Gastrocnemius medialis (tissue), 4 donors: Measurements from ENCODE around the gene TTC3. TPM values are rescaled to one million over a fixed set of nuclear protein-coding genes. Genes with fewer than 3 reads are reported as not detected.

Experiments
- ATAC-seq, 2 donors: fragments of 150-250 bp; one replicate each; pipeline ENCODE4 v1.9.1; 2016
- DNase-seq, 2 donors: peaks; one replicate each; pipeline ENCODE4 v3.0.0-alpha.2; 2019
- H3K27ac ChIP-seq, 4 donors: fragments of 200-600 bp; sonication (generic); 1 replicate in 1 of 4; 2 replicates in 3 of 4; pipeline ENCODE4 v1.5.1; 2016 to 2018; ENCODE audit warnings: mild to moderate bottlenecking in 2 of 4, moderate library complexity in 1 of 4
- H3K27me3 ChIP-seq, 3 donors: fragments of 200-600 bp; sonication (generic) in 2 of 3; 1 replicate in 1 of 3; 2 replicates in 2 of 3; pipeline versions ENCODE4 v1.5.1 to v1.6.0; 2016 to 2019; ENCODE audit warnings: mild to moderate bottlenecking in 1 of 3, moderate library complexity in 1 of 3
- H3K36me3 ChIP-seq, 2 donors: fragments of 200-600 bp; sonication (generic) in 1 of 2; one replicate each; pipeline ENCODE4 v1.5.1; 2017 to 2018
- H3K4me1 ChIP-seq, 2 donors: fragments of 200-600 bp; sonication (generic) in 1 of 2; one replicate each; pipeline ENCODE4 v1.5.1; 2016 to 2017; ENCODE audit warnings: mild to moderate bottlenecking in 2 of 2
- H3K4me3 ChIP-seq, 4 donors: fragments of 200-600 bp; sonication (generic) in 3 of 4; 1 replicate in 1 of 4; 2 replicates in 3 of 4; pipeline ENCODE4 v1.5.1; 2016 to 2019; ENCODE audit warnings: mild to moderate bottlenecking in 2 of 4
- H3K9me3 ChIP-seq, 3 donors: fragments of 200-600 bp; sonication (generic) in 2 of 3; 1 replicate in 1 of 3; 2 replicates in 2 of 3; pipeline ENCODE4 v1.5.1; 2016 to 2019
- POLR2A ChIP-seq, 2 donors: fragments of 450-650 bp; IDR thresholded peaks; one replicate each; pipeline ENCODE4 v1.6.1; 2017; ENCODE audit warnings: antibody characterized with exemption in 2 of 2, mild to moderate bottlenecking in 2 of 2, moderate library complexity in 2 of 2
- in situ Hi-C, 4 donors: fragments of 200-750 bp; cut with MboI; loops; one replicate each; pipeline versions ENCODE4 v1.15.0 to v1.8.0; 2017; ENCODE audit warnings: low sequenced_read_pairs in 4 of 4
- intact Hi-C: fragments of 100-400 bp; cut with DNase I; formaldehyde crosslinking; loops from one replicate; pipeline ENCODE4 v1.15.1; 2023; ENCODE audit warnings: low total_unique reads
- total RNA-seq, 4 donors: library from RNA; depleted of rRNA; stranded (reverse); fragments of >200 nt; gene quantifications; one replicate each; pipeline versions ENCODE4 v1.1.0 to v1.2.3, GENCODE V29; 2016
- TF ChIP-seq, protein P1 (sequence below), 5 experiments: fragments of 450-650 bp in 3 of 5; fragments of 200-600 bp in 2 of 5; sonication (generic) in 2 of 5; IDR thresholded peaks in 4 of 5; conservative IDR thresholded peaks in 1 of 5; 1 replicate in 4 of 5; 2 replicates in 1 of 5; pipeline ENCODE4 v1.5.1; 2016 to 2019; ENCODE audit warnings: antibody characterized with exemption in 5 of 5, mild to moderate bottlenecking in 3 of 5, moderate library complexity in 3 of 5

Gene TTC3
- total RNA-seq, 4 donors from 2014 or later: 39.5 to 71.6 (median 44.1) TPM

GRCh38 chr21:37184784-37185593, 111.9 kb downstream of the TTC3 start:
- H3K4me3 ChIP-seq: no peak overlapping the region
- H3K9me3 ChIP-seq: no peaks in the 10 kb centered on the region
- peaks cover 0 to 26% of the 10 kb centered on the region in 2 donors for H3K36me3 ChIP-seq
- no peak overlapping the region for H3K27ac ChIP-seq
- no peaks in the 10 kb centered on the region for H3K27me3 ChIP-seq
- no peaks in the 10 kb centered on the region for H3K4me1 ChIP-seq
- ATAC-seq (no peak), DNase-seq (no peak)
- TF ChIP-seq, protein P1, sequence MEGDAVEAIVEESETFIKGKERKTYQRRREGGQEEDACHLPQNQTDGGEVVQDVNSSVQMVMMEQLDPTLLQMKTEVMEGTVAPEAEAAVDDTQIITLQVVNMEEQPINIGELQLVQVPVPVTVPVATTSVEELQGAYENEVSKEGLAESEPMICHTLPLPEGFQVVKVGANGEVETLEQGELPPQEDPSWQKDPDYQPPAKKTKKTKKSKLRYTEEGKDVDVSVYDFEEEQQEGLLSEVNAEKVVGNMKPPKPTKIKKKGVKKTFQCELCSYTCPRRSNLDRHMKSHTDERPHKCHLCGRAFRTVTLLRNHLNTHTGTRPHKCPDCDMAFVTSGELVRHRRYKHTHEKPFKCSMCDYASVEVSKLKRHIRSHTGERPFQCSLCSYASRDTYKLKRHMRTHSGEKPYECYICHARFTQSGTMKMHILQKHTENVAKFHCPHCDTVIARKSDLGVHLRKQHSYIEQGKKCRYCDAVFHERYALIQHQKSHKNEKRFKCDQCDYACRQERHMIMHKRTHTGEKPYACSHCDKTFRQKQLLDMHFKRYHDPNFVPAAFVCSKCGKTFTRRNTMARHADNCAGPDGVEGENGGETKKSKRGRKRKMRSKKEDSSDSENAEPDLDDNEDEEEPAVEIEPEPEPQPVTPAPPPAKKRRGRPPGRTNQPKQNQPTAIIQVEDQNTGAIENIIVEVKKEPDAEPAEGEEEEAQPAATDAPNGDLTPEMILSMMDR (IDR thresholded peaks at IDR 0.05 in 4 of 5, conservative IDR thresholded peaks at IDR 0.05 in 1 of 5): no peak
- TF ChIP-seq POLR2A (IDR thresholded peaks at IDR 0.05): no peak
- in situ Hi-C loops: no loop called here
- intact Hi-C loops: no loop called here

GRCh38 chr21:37186983-37187382, 113.9 kb downstream of the TTC3 start:
- TF ChIP-seq, protein P1 (IDR thresholded peaks at IDR 0.05 in 4 of 5, conservative IDR thresholded peaks at IDR 0.05 in 1 of 5): no peak
- TF ChIP-seq POLR2A (IDR thresholded peaks at IDR 0.05): no peak
- Histone ChIP-seq H3K4me3 (no peak overlapping the region), H3K27me3 (no peaks in the 10 kb centered on the region), H3K36me3 (peaks cover 0 to 37% of the 10 kb centered on the region in 2 donors), H3K4me1 (no peaks in the 10 kb centered on the region), H3K27ac (no peak overlapping the region), H3K9me3 (no peaks in the 10 kb centered on the region)
- intact Hi-C loops (no loop called here), in situ Hi-C loops (no loop called here)
- DNase-seq: no peak
- no peak for ATAC-seq

DNA sequence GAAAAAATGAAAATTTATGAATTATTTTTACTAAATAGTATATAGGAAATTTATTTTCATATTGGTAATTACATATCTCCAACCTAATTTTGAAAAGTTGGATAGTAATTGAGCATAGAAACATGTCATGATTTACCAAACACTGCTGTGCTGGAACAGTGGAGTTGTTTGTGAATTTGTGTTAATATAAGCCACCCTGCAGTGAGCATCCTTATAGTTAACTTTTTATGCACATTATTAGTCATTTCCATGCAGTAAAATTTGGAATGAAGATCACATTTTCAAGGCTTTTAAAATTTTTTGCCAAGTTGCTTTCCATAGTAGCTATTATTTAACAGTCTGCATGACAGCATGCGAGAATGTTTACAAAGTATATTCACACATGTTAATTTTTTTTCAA, 115.8 kb downstream of the TTC3 start:
- intact Hi-C loops (no loop called here), in situ Hi-C loops (no loop called here)
- Histone ChIP-seq H3K27me3 (no peaks in the 10 kb centered on the region), H3K9me3 (no peaks in the 10 kb centered on the region), H3K4me1 (no peaks in the 10 kb centered on the region), H3K36me3 (peaks cover 0 to 54% of the 10 kb centered on the region in 2 donors), H3K27ac (no peak overlapping the region), H3K4me3 (no peak overlapping the region)
- no peak for DNase-seq
- no peak for ATAC-seq
- no peak for TF ChIP-seq POLR2A (IDR thresholded peaks at IDR 0.05)
- TF ChIP-seq, protein P1 (IDR thresholded peaks at IDR 0.05 in 4 of 5, conservative IDR thresholded peaks at IDR 0.05 in 1 of 5): no peak

DNA sequence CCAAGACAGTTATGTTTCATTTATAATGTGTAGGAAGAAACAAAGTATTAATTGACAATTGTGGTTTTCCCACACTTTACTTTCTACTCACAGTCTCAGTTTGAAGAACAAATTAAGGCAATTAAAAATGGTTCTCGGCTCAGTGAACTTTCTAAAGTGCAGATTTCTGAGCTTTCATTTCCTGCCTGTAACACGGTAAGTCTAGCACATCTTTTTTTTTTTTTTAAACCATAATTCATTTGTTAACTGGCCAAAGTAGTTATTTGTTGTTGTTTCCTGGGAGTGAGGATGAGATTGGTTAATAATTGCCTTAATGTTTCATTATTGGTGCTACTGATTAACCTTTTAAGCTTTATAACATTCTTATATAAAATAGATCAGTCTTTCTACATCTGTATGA, 119.0 kb downstream of the TTC3 start:
- in situ Hi-C loops: no loop called here
- no peak overlapping the region for H3K4me3 ChIP-seq
- no peaks in the 10 kb centered on the region for H3K4me1 ChIP-seq
- H3K36me3 ChIP-seq: peaks cover 0 to 51% of the 10 kb centered on the region in 2 donors
- H3K27ac ChIP-seq: no peak overlapping the region
- ATAC-seq: no peak
- TF ChIP-seq POLR2A (IDR thresholded peaks at IDR 0.05): no peak
- TF ChIP-seq, protein P1 (IDR thresholded peaks at IDR 0.05 in 4 of 5, conservative IDR thresholded peaks at IDR 0.05 in 1 of 5): no peak
- H3K9me3 ChIP-seq: no peaks in the 10 kb centered on the region
- no peaks in the 10 kb centered on the region for H3K27me3 ChIP-seq
- intact Hi-C loops: no loop called here
- DNase-seq: no peak
